ENCODE measurements around the gene KCTD10. TPM values are rescaled to one million over a fixed set of nuclear protein-coding genes. Genes with fewer than 3 reads are reported as not detected.

KCTD10 gene
- total RNA-seq, 1 experiment from 2014 or later = 71.3 TPM

DNA sequence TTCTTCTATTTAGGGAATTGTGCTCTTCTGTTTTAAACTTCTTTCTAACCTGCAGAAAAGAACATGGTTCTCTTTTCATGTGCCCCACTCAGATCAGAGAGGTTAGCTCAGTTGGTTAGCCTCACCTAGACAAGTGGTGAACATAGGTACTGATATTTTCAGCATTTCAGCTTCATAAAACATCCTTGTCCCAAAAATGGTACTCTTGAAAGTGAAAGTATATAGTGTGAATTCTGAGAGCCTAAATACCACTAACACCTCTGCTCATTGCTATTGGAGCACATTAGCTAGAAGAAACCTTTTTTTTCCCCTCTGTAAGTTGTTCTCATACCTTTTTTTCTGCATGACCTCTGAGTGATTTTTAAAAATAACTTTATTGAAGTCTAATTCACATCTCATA is 17.9 kb upstream of the KCTD10 start:
- Mint-ChIP-seq H3K9me3 (peaks cover 7% of the 10 kb centered on the region in 2 experiments), H3K4me1 (peaks cover 0 to 5% of the 10 kb centered on the region in 2 experiments; a peak in 1 of 4 replicates), H3K36me3 (ENCODE audit: insufficient read depth in 1 of 3, low read depth in 3 of 3) (peaks cover 26 to 70% (median 49%) of the 10 kb centered on the region in 3 experiments), H3K27me3 (ENCODE audit: low read depth) (no peaks in the 10 kb centered on the region), H3K27ac (no peak overlapping the region), H3K4me3 (no peak overlapping the region)
- H3K27ac ChIP-seq (ENCODE audit: insufficient read length, low read depth, low read length) = no peak overlapping the region
- no peaks in the 10 kb centered on the region for H3K79me1 ChIP-seq (ENCODE audit: insufficient read depth, low read depth, low read length, poor library complexity, severe bottlenecking)
- H3K4me2 ChIP-seq (ENCODE audit: insufficient read depth, insufficient read length, low read length) = no peak overlapping the region
- H3K9me3 ChIP-seq (ENCODE audit: control insufficient read depth, low read depth, low read length) = no peaks in the 10 kb centered on the region
- no peak overlapping the region for H2BK20ac ChIP-seq (ENCODE audit: low read depth, low read length, poor library complexity, severe bottlenecking)
- no peak overlapping the region for H3K56ac ChIP-seq (ENCODE audit: insufficient read length, low read depth, low read length)
- no peak overlapping the region for H4K5ac ChIP-seq (ENCODE audit: insufficient read length, low read depth, low read length)
- no peak overlapping the region for H2BK120ac ChIP-seq (ENCODE audit: low read depth, low read length, poor library complexity, severe bottlenecking)
- no peak for TF ChIP-seq CTCF (conservative IDR thresholded peaks at IDR 0.05)
- no peak overlapping the region for H3K23ac ChIP-seq (ENCODE audit: insufficient read length, low read depth, low read length)
- no peak overlapping the region for H3K9ac ChIP-seq (ENCODE audit: extremely low read depth, insufficient read length, low read length)
- no peak overlapping the region for H3T11ph ChIP-seq (ENCODE audit: low read length)
- H3K79me2 ChIP-seq (ENCODE audit: insufficient read depth, low read length) = no peaks in the 10 kb centered on the region
- H4K20me1 ChIP-seq (ENCODE audit: control insufficient read depth, insufficient read depth, insufficient read length) = no peaks in the 10 kb centered on the region
- no peak for DNase-seq
- no peak overlapping the region for H2BK15ac ChIP-seq (ENCODE audit: low read depth, low read length)
- H2AK5ac ChIP-seq (ENCODE audit: insufficient read length, low read length) = no peak overlapping the region
- H4K8ac ChIP-seq (replicated peaks; ENCODE audit: insufficient read length, low read depth, low read length) = no peak overlapping the region
- H2BK12ac ChIP-seq (ENCODE audit: insufficient read length, low read depth, low read length) = no peak overlapping the region
- no peak overlapping the region for H2AFZ ChIP-seq (ENCODE audit: low read length)
- no peaks in the 10 kb centered on the region for H3K4me1 ChIP-seq (ENCODE audit: insufficient read depth, low read length)
- no peak overlapping the region for H3K4ac ChIP-seq (ENCODE audit: low read depth, low read length)
- H3K18ac ChIP-seq (ENCODE audit: insufficient read length, low read depth, low read length) = no peak overlapping the region
- no peak overlapping the region for H4K91ac ChIP-seq (ENCODE audit: insufficient read length, low read depth, low read length)
- H3K14ac ChIP-seq (ENCODE audit: insufficient read depth, low read length) = no peak overlapping the region
- H2BK5ac ChIP-seq (ENCODE audit: insufficient read length, low read length) = no peak overlapping the region
- no peaks in the 10 kb centered on the region for H3K27me3 ChIP-seq (ENCODE audit: insufficient read depth, low read length)
- H3K23me2 ChIP-seq (ENCODE audit: insufficient read length, low read depth, low read length, poor library complexity, severe bottlenecking) = no peaks in the 10 kb centered on the region
